Natural killer cell (primary cell): Measurements from ENCODE around the gene TCF21. TPM values are rescaled to one million over a fixed set of nuclear protein-coding genes. Genes with fewer than 3 reads are reported as not detected.

Source experiments
- ATAC-seq, 3 donors: fragments of 150-1000 bp in 2 of 3; fragments of 200-7000 bp in 1 of 3; cut with Tn5 transposase; 1 replicate in 1 of 3; 2 replicates in 2 of 3; pipeline ENCODE4 v1.10.0; 2021; ENCODE audit warnings: mild to moderate bottlenecking in 2 of 3, moderate library complexity in 2 of 3
- DNase-seq, 2 donors: peaks; one replicate each; pipeline versions ENCODE4 v3.0.0 to v3.0.0-alpha.2; 2013 to 2021; ENCODE audit warnings: mixed read lengths in 1 of 2
- H3K27ac ChIP-seq: one replicate; pipeline ENCODE4 v1.5.1; 2013; ENCODE audit warnings: mild to moderate bottlenecking, low read length
- H3K27me3 ChIP-seq: one replicate; pipeline ENCODE4 v1.6.1; 2013; ENCODE audit warnings: low read length; ENCODE audit not compliant: control insufficient read depth, insufficient read depth
- H3K36me3 ChIP-seq: one replicate; pipeline ENCODE4 v1.6.1; 2013; ENCODE audit warnings: low read length; ENCODE audit not compliant: control insufficient read depth, insufficient read depth
- H3K4me1 ChIP-seq: one replicate; pipeline ENCODE4 v1.6.1; 2013; ENCODE audit warnings: low read length; ENCODE audit not compliant: control insufficient read depth, insufficient read depth
- H3K4me3 ChIP-seq: one replicate; pipeline ENCODE4 v1.5.1; 2013; ENCODE audit warnings: low read length
- H3K9me3 ChIP-seq: one replicate; pipeline ENCODE4 v1.6.1; 2013; ENCODE audit warnings: low read length; ENCODE audit not compliant: control insufficient read depth, insufficient read depth
- H3K27ac Mint-ChIP-seq, 2 donors: one replicate each; pipeline ENCODE4 v1.8.0; 2022; ENCODE audit warnings: mild to moderate bottlenecking in 2 of 2, mixed read lengths in 2 of 2, moderate library complexity in 1 of 2
- H3K27me3 Mint-ChIP-seq, 2 donors: one replicate each; pipeline ENCODE4 v1.8.0; 2022; ENCODE audit warnings: low read depth in 2 of 2, mixed read lengths in 2 of 2
- H3K36me3 Mint-ChIP-seq: one replicate; pipeline ENCODE4 v1.8.0; 2022; ENCODE audit warnings: mixed read lengths
- H3K4me1 Mint-ChIP-seq, 2 donors: one replicate each; pipeline ENCODE4 v1.8.0; 2022; ENCODE audit warnings: mixed read lengths in 2 of 2
- H3K4me3 Mint-ChIP-seq: one replicate; pipeline ENCODE4 v1.8.0; 2022; ENCODE audit warnings: mild to moderate bottlenecking, moderate library complexity, mixed read lengths
- H3K9me3 Mint-ChIP-seq, 2 donors: one replicate each; pipeline ENCODE4 v1.8.0; 2022; ENCODE audit warnings: mixed read lengths in 2 of 2
- CTCF ChIP-seq: fragments of 200-600 bp; IDR thresholded peaks from one replicate; pipeline ENCODE4 v1.8.0; 2022; ENCODE audit warnings: antibody characterized with exemption
- WGBS: methylation state at CpG from one replicate; pipeline ENCODE4 v1.1.7; 2013; ENCODE audit warnings: missing lambda C conversion rate; ENCODE audit not compliant: insufficient coverage; 5-methylcytosine and 5-hydroxymethylcytosine counted together
- intact Hi-C: fragments of 100-400 bp; cut with micrococcal nuclease; formaldehyde crosslinking; loops from one replicate; pipeline ENCODE4 v1.14.2; 2022
- total RNA-seq, 4 donors: library from RNA; stranded (reverse); fragments of 120-200 nt in 1 of 4; gene quantifications; one replicate each; pipeline versions ENCODE4 v1.2.3 to v1.2.4, GENCODE V29; 2013 to 2022

Gene TCF21
- total RNA-seq, 3 donors from 2014 or later (not counting 1 experiment from before 2014, with no cell fraction given) = not detected

- peaks cover 20 to 21% of the 10 kb centered on the region in 2 donors for H3K4me1 Mint-ChIP-seq
- intact Hi-C loops = no loop called here
- H3K9me3 Mint-ChIP-seq = no peaks in the 10 kb centered on the region
- Histone ChIP-seq H3K27me3 (peaks cover 60% of the 10 kb centered on the region), H3K36me3 (no peaks in the 10 kb centered on the region), H3K27ac (no peak overlapping the region), H3K4me3 (no peak overlapping the region), H3K4me1 (peaks cover 14% of the 10 kb centered on the region), H3K9me3 (no peaks in the 10 kb centered on the region)
- no peak for TF ChIP-seq CTCF
- peaks cover 71 to 91% of the 10 kb centered on the region in 2 donors for H3K27me3 Mint-ChIP-seq
- no peak overlapping the region for H3K27ac Mint-ChIP-seq
- ATAC-seq (no peak), DNase-seq (no peak)
- no peaks in the 10 kb centered on the region for H3K36me3 Mint-ChIP-seq
- WGBS = 40% methylated on average over 5 of the region's 5 CpGs
- H3K4me3 Mint-ChIP-seq = no peak overlapping the region
These were observed 6.0 kb downstream of the TCF21 start for GRCh38 chr6:133894795-133895358.

GRCh38 chr6:133895573-133896343 is 6.8 kb downstream of the TCF21 start:
- H3K27me3 ChIP-seq = peaks cover 56% of the 10 kb centered on the region
- no peaks in the 10 kb centered on the region for H3K36me3 ChIP-seq
- no peak overlapping the region for H3K4me3 ChIP-seq
- intact Hi-C loops = no loop called here
- H3K27ac ChIP-seq = no peak overlapping the region
- WGBS = 9% methylated on average over 44 of the region's 45 CpGs
- ATAC-seq (no peak), DNase-seq (no peak)
- H3K9me3 ChIP-seq = no peaks in the 10 kb centered on the region
- TF ChIP-seq CTCF = no peak
- peaks cover 64 to 87% of the 10 kb centered on the region in 2 donors for H3K27me3 Mint-ChIP-seq
- peaks cover 18 to 19% of the 10 kb centered on the region in 2 donors for H3K4me1 Mint-ChIP-seq
- no peaks in the 10 kb centered on the region for H3K36me3 Mint-ChIP-seq
- no peak overlapping the region for H3K4me3 Mint-ChIP-seq
- H3K4me1 ChIP-seq = peaks cover 12% of the 10 kb centered on the region
- no peak overlapping the region for H3K27ac Mint-ChIP-seq
- no peaks in the 10 kb centered on the region for H3K9me3 Mint-ChIP-seq

- Histone ChIP-seq H3K4me1 (peaks cover 8% of the 10 kb centered on the region), H3K27ac (no peak overlapping the region), H3K36me3 (no peaks in the 10 kb centered on the region), H3K9me3 (no peaks in the 10 kb centered on the region), H3K27me3 (peaks cover 53% of the 10 kb centered on the region), H3K4me3 (no peak overlapping the region)
- no peaks in the 10 kb centered on the region for H3K36me3 Mint-ChIP-seq
- intact Hi-C loops = no loop called here
- peaks cover 61 to 87% of the 10 kb centered on the region in 2 donors for H3K27me3 Mint-ChIP-seq
- no peaks in the 10 kb centered on the region for H3K9me3 Mint-ChIP-seq
- no peak overlapping the region for H3K27ac Mint-ChIP-seq
- DNase-seq = no peak
- H3K4me1 Mint-ChIP-seq = peaks cover 13 to 14% of the 10 kb centered on the region in 2 donors
- WGBS = 31% methylated on average over 5 of the region's 5 CpGs
- no peak for TF ChIP-seq CTCF
- H3K4me3 Mint-ChIP-seq = no peak overlapping the region
- no peak for ATAC-seq
These were observed 7.4 kb downstream of the TCF21 start for GRCh38 chr6:133896344-133896721.
